Nephron progenitor cell (in vitro differentiated cells): Measurements from ENCODE around the gene TBL1XR1.
"Not testable (repeated sequence)": the region's sequence is repeated elsewhere in the genome, so short reads cannot be mapped to it uniquely, and the experiment has no call there.

Source experiments
- DNase-seq: peaks from one replicate; pipeline ENCODE4 v3.0.0; 2021
- H3K27ac Mint-ChIP-seq: 2 replicates; pipeline ENCODE4 v1.8.0; 2021; ENCODE audit warnings: mild to moderate bottlenecking, moderate library complexity, mixed read lengths
- H3K27me3 Mint-ChIP-seq: 2 replicates; pipeline ENCODE4 v1.8.0; 2021; ENCODE audit warnings: mild to moderate bottlenecking, low read depth, mixed read lengths; ENCODE audit not compliant: poor library complexity
- H3K36me3 Mint-ChIP-seq: 2 replicates; pipeline ENCODE4 v1.8.0; 2021; ENCODE audit warnings: low read depth, mixed read lengths
- H3K4me1 Mint-ChIP-seq: 2 replicates; pipeline ENCODE4 v1.8.0; 2021; ENCODE audit warnings: mixed read lengths
- H3K4me3 Mint-ChIP-seq: 2 replicates; pipeline ENCODE4 v1.8.0; 2021; ENCODE audit warnings: mild to moderate bottlenecking, moderate library complexity, mixed read lengths
- H3K9me3 Mint-ChIP-seq: 2 replicates; pipeline ENCODE4 v1.8.0; 2021; ENCODE audit warnings: mild to moderate bottlenecking, moderate library complexity, mixed read lengths
- TF ChIP-seq, protein P1 (sequence below): fragments of 200-600 bp; sonication (generic); IDR thresholded peaks from 2 replicates; pipeline ENCODE4 v1.5.0; 2021; ENCODE audit warnings: antibody characterized with exemption

Gene TBL1XR1

DNA sequence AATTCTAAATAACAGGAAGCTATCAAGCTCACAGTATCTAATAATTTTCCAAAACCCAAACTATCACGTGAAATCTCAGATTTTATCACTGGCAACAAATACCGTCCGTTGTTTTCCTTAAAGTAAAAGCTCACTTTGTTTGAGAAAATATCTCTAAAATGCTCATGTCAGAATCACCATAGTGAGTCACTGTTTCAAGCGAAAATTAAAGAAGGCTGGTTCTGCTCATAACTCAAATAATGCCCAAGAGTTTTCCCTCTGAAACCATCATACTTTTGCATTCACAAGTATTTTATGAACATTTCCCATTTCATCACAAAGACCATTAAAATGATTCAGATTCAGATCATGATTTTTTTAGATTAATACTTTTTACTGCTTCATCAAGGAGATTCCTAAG is 50.6 kb downstream of the TBL1XR1 start:
- no peaks in the 10 kb centered on the region for H3K27me3 Mint-ChIP-seq
- TF ChIP-seq, protein P1, sequence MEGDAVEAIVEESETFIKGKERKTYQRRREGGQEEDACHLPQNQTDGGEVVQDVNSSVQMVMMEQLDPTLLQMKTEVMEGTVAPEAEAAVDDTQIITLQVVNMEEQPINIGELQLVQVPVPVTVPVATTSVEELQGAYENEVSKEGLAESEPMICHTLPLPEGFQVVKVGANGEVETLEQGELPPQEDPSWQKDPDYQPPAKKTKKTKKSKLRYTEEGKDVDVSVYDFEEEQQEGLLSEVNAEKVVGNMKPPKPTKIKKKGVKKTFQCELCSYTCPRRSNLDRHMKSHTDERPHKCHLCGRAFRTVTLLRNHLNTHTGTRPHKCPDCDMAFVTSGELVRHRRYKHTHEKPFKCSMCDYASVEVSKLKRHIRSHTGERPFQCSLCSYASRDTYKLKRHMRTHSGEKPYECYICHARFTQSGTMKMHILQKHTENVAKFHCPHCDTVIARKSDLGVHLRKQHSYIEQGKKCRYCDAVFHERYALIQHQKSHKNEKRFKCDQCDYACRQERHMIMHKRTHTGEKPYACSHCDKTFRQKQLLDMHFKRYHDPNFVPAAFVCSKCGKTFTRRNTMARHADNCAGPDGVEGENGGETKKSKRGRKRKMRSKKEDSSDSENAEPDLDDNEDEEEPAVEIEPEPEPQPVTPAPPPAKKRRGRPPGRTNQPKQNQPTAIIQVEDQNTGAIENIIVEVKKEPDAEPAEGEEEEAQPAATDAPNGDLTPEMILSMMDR, result no peak
- peaks cover 21% of the 10 kb centered on the region for H3K9me3 Mint-ChIP-seq
- no peak overlapping the region for H3K4me3 Mint-ChIP-seq
- H3K4me1 Mint-ChIP-seq, result peaks cover 35% of the 10 kb centered on the region
- DNase-seq, result no peak
- H3K36me3 Mint-ChIP-seq, result peaks cover 58% of the 10 kb centered on the region
- no peak overlapping the region for H3K27ac Mint-ChIP-seq

- Mint-ChIP-seq H3K4me1 (peaks cover 29% of the 10 kb centered on the region), H3K36me3 (peaks cover 65% of the 10 kb centered on the region), H3K9me3 (peaks cover 24% of the 10 kb centered on the region), H3K27me3 (no peaks in the 10 kb centered on the region), H3K27ac (no peak overlapping the region), H3K4me3 (no peak overlapping the region)
- TF ChIP-seq, protein P1, result no peak
- no peak for DNase-seq
These were observed 51.3 kb downstream of the TBL1XR1 start for GRCh38 chr3:177145954-177146353.

DNA sequence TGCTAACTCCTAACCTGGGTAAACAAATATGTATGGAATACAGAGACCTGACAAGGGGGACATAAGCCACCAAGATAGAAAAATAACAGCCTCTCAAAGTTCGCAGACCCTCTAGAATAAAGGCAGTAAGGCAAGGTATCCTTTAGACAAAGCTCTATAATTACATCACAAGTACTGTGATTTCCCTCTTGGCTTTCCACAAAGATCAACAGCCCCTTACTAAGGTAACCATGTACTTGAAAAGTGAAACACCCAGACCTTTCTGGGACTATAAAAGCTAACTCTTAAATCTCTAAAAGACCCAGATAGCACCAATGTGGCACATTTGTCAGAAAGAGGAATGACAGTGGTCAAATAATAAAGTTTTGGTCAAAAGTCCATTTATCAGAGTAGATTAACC is 51.9 kb downstream of the TBL1XR1 start:
- TF ChIP-seq, protein P1, result no peak

DNA sequence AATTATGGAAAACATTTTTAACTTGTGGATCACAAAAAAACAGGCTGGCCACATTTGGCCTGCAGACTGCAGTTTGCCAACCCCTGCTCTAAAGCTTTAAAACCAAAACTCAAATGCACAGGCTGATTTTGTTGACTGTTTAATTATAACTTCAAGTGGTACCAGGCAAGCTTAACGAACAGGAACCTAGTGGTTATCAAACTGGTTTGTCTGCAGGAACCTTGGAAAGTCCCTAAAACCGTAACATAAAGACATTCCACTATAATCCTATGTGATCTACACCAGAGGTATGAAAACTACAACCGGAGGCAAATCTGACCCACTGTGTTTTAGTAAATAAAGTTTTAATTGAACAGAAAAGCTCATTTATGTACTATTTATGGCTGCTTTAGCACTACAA is 52.4 kb downstream of the TBL1XR1 start:
- H3K27me3 Mint-ChIP-seq, result no peaks in the 10 kb centered on the region
- H3K4me3 Mint-ChIP-seq, result no peak overlapping the region
- H3K36me3 Mint-ChIP-seq, result peaks cover 73% of the 10 kb centered on the region
- peaks cover 19% of the 10 kb centered on the region for H3K4me1 Mint-ChIP-seq
- peaks cover 27% of the 10 kb centered on the region for H3K9me3 Mint-ChIP-seq
- TF ChIP-seq, protein P1, result no peak
- DNase-seq, result no peak
- H3K27ac Mint-ChIP-seq, result no peak overlapping the region

More for the DNA sequence above, 51.9 kb downstream of the TBL1XR1 start:
- Mint-ChIP-seq H3K36me3 (peaks cover 71% of the 10 kb centered on the region), H3K27ac (no peak overlapping the region), H3K9me3 (peaks cover 25% of the 10 kb centered on the region), H3K4me3 (no peak overlapping the region), H3K27me3 (no peaks in the 10 kb centered on the region), H3K4me1 (peaks cover 23% of the 10 kb centered on the region)
- no peak for DNase-seq

DNA sequence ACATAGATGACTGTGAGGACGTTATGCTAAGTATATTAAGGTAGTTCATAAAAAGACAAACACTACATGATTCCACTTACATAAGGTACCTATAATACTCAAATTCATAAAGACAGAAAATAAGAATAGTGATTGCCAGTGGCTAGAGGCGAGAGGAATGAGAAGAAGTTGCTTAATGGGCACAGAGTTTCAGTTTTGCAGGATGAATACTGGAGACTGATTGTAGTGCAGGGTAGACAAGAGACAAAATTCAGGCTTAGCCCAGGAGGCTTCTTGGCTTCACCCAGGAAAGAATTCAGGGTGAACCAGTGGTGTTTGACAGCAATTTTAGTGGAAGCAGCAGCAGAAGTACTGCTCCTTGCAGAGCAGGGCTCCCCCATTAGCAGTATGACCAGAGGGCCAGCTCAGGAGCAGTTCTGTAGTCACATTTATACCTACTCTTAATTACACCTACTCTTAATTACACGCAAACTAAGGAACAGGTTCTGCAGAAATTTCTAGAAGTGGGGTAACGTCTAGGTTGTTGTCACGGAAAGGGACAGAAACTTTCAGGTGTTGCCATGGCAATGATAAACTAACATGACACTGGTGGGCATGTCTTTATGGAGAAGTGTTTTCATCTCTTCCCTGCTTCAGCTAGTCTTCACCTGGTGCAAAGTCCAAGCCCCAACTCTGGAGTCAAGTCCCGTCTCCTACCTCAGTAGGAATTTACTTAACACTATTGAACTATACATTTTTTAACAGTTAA is 55.2 kb downstream of the TBL1XR1 start:
- Mint-ChIP-seq H3K9me3 (peaks cover 53% of the 10 kb centered on the region), H3K27me3 (peaks cover 2% of the 10 kb centered on the region), H3K4me3 (no peak overlapping the region), H3K36me3 (peaks cover 90% of the 10 kb centered on the region), H3K4me1 (peaks cover 10% of the 10 kb centered on the region), H3K27ac (no peak overlapping the region)
- no peak for DNase-seq
- TF ChIP-seq, protein P1, result no peak

GRCh38 chr3:177141471-177141870 is 55.8 kb downstream of the TBL1XR1 start:
- peaks cover 10% of the 10 kb centered on the region for H3K4me1 Mint-ChIP-seq

DNA sequence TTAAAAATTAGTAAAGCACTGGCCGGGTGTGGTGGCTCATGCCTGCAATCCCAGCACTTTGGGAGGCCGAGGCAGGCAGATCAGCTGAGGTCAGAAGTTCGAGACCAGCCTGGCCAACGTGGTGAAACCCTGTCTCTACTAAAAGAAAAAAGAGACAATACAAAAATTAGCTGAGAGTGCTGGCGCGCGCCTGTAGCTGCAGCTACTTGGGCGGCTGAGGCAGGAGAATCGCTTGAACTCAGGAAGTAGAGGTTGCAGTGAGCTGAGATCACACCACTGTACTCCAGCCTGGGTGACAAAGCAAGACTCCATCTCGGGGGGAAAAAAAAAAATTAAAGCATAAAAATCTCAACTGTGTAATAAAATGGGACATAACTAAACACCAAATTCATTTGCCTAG is 58.1 kb downstream of the TBL1XR1 start:
- not testable (repeated sequence) for H3K27me3 Mint-ChIP-seq
- H3K4me1 Mint-ChIP-seq, result peaks cover 12% of the 10 kb centered on the region

More at GRCh38 chr3:177141471-177141870, 55.8 kb downstream of the TBL1XR1 start:
- Mint-ChIP-seq H3K4me3 (no peak overlapping the region), H3K36me3 (peaks cover 91% of the 10 kb centered on the region), H3K27ac (no peak overlapping the region), H3K9me3 (peaks cover 59% of the 10 kb centered on the region), H3K27me3 (peaks cover 2% of the 10 kb centered on the region)
- DNase-seq, result no peak
- TF ChIP-seq, protein P1, result no peak

More for the DNA sequence above, 58.1 kb downstream of the TBL1XR1 start:
- Mint-ChIP-seq H3K9me3 (peaks cover 73% of the 10 kb centered on the region), H3K27ac (peak overlapping the region; percentile 45), H3K36me3 (peaks cover 95% of the 10 kb centered on the region)
- H3K4me3 Mint-ChIP-seq, DNase-seq: not testable (repeated sequence)
